T-helper 2 cell treated with Interferon-gamma antibody and Interleukin-4, amounts not matched to agents 100 ng/mL and 5 ng/mL, for 36 hours (primary cell): ENCODE measurements around the gene ADAMTSL4. TPM values are rescaled to one million over a fixed set of nuclear protein-coding genes. Genes with fewer than 3 reads are reported as not detected.

Experiments
- intact Hi-C: fragments of 100-400 bp; cut with micrococcal nuclease; formaldehyde crosslinking; loops from one replicate; pipeline ENCODE4 v1.15.1; 2023
- total RNA-seq: library from RNA; stranded (reverse); gene quantifications from 2 replicates; pipeline ENCODE4 v1.2.3, GENCODE V29; 2022

ADAMTSL4 gene
- total RNA-seq, 1 donor from 2014 or later, result 0.41 TPM

DNA sequence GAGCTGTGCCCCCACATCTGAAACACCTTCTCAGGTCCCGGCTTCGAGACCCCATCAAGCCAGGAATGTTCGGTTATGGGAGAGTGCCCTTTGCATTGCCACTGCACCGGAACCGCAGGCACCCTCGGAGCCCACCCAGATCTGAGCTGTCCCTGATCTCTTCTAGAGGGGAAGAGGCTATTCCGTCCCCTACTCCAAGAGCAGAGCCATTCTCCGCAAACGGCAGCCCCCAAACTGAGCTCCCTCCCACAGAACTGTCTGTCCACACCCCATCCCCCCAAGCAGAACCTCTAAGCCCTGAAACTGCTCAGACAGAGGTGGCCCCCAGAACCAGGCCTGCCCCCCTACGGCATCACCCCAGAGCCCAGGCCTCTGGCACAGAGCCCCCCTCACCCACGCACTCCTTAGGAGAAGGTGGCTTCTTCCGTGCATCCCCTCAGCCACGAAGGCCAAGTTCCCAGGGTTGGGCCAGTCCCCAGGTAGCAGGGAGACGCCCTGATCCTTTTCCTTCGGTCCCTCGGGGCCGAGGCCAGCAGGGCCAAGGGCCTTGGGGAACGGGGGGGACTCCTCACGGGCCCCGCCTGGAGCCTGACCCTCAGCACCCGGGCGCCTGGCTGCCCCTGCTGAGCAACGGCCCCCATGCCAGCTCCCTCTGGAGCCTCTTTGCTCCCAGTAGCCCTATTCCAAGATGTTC, 4.3 kb downstream of the ADAMTSL4 start:
- intact Hi-C loops, result no loop called here

DNA sequence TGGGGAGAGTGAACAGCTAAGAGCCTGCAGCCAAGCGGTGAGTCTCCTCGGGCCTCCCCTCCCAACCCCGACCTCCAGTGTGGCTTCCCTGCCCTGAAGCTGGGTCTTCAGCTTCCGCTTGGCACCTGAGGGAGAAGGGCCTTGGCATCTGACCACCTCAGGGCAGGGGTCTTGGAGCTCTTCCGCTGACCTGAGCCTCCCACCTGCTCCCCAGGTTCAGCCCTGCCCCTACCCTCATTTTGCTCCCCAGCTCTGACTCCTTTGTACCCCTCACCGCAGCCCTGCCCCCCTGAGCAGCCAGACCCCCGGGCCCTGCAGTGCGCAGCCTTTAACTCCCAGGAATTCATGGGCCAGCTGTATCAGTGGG, 4.9 kb downstream of the ADAMTSL4 start:
- intact Hi-C loops, result no loop called here

DNA sequence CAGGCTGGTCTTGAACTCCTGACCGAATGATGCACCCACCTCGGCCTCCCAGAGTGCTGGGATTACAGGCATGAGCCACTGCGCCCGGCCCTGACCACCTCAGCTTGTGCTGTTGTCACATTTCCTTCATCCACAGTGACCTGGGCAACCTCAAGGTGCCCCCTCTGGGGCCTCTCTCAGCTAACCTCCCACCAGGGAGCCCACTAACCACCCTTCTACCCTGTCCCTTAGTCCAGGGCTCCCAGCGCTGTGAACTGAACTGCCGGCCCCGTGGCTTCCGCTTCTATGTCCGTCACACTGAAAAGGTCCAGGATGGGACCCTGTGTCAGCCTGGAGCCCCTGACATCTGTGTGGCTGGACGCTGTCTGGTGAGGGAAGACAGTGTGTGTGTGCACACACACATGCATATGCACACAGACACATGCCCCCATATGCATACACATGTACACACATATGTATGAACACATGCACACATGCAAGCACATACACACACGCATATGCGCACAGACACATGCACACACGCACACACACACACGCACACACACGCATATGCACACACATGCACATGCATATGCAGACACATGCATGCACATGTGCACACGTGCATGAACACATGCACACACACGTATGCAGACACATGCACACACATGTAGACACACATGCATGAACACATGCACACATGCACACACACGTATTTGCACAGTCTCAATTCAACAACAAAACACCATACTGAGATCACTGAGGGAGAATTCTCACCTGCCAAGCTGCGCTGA, 6.2 kb downstream of the ADAMTSL4 start:
- intact Hi-C loops, result no loop called here

DNA sequence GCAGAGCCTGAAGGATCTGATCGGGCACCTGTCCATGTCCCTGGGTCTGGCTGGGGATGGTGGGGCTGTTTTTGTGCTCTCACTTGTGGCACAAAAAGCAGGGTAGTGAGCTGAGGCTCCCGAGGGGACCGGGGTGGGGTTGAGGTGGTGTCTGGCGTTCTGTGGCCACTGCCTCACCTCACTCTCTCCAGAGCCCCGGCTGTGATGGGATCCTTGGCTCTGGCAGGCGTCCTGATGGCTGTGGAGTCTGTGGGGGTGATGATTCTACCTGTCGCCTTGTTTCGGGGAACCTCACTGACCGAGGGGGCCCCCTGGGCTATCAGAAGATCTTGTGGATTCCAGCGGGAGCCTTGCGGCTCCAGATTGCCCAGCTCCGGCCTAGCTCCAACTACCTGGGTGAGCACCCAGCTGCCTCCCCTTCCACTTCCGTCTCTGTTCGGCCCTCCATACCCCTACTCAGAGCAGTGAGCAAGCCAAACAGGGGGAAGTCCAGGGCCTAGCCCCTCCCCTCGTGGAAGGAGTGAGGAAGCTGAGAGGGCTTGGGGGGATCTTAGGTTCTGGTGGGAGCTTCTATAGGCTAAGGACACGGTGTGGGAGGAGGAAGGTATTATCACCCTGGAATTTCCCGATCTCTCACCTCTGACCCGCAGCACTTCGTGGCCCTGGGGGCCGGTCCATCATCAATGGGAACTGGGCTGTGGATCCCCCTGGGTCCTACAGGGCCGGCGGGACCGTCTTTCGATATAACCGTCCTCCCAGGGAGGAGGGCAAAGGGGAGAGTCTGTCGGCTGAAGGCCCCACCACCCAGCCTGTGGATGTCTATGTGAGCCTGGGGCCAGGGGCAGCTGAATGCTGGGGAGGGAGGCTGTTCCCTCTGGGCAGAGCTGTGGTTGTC, 7.0 kb downstream of the ADAMTSL4 start:
- intact Hi-C loops, result no loop called here

DNA sequence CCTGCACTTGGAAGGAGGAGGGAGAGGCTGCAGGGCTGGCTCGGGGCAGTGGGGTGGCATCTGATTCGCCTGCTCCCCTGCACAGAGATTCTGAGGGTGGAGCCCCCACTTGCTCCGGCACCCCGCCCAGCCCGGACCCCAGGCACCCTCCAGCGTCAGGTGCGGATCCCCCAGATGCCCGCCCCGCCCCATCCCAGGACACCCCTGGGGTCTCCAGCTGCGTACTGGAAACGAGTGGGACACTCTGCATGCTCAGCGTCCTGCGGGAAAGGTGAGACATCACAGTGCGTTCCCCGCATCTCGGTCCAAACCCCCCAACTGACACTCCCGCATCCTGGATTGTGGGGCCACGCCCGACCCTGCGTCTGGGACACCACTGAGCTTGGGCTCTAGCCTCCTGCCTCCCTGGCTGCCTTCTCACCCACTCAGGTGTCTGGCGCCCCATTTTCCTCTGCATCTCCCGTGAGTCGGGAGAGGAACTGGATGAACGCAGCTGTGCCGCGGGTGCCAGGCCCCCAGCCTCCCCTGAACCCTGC, 7.9 kb downstream of the ADAMTSL4 start:
- intact Hi-C loops, result no loop called here

DNA sequence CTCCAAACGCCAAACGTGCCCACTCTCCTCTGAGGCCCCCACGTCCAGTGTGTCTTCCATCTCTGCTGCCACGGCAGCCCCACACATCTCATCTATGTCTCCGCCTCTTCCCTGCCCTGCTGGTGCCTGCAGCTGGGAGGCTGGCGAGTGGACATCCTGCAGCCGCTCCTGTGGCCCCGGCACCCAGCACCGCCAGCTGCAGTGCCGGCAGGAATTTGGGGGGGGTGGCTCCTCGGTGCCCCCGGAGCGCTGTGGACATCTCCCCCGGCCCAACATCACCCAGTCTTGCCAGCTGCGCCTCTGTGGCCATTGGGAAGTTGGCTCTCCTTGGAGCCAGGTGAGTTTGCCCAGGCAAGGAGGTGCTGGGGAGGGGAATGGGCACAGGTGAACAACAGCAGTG, 8.6 kb downstream of the ADAMTSL4 start:
- intact Hi-C loops, result no loop called here

DNA sequence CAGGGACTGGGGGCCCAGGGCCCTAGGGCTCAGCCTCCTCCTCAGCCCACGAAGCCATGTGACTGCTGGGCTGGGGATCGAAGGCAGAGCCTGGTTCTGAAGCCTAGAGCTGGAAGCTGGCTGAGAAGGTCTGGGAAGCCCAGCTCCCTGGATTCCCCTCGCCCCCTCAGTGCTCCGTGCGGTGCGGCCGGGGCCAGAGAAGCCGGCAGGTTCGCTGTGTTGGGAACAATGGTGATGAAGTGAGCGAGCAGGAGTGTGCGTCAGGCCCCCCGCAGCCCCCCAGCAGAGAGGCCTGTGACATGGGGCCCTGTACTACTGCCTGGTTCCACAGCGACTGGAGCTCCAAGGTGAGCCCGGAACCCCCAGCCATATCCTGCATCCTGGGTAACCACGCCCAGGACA, 9.1 kb downstream of the ADAMTSL4 start:
- intact Hi-C loops, result no loop called here

DNA sequence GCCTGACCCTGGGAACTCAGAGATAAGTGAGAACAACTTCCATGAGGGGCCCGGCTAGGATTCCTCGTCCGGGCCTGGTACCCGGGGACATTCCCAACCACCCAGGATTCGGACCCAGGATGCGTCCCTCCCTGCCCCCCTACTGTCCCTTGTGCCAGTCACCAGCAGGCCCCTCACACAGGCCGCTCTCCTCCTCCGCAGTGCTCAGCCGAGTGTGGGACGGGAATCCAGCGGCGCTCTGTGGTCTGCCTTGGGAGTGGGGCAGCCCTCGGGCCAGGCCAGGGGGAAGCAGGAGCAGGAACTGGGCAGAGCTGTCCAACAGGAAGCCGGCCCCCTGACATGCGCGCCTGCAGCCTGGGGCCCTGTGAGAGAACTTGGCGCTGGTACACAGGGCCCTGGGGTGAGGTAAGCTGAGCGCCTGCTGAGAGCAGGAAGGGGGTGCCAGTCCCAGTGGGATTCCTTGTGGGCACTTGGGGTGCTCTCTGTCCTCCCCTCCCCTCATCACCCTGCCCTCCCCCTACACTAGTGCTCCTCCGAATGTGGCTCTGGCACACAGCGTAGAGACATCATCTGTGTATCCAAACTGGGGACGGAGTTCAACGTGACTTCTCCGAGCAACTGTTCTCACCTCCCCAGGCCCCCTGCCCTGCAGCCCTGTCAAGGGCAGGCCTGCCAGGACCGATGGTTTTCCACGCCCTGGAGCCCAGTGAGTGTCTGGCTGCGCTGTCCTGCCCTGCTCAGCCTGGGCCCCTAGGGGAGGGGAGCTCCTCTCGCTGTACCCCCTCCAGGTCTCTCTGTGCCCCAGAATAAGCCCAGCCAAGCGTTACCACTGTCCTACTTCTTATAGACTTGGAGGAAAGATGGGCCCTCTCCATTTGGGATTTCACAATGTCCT, 9.8 kb downstream of the ADAMTSL4 start:
- intact Hi-C loops, result no loop called here

DNA sequence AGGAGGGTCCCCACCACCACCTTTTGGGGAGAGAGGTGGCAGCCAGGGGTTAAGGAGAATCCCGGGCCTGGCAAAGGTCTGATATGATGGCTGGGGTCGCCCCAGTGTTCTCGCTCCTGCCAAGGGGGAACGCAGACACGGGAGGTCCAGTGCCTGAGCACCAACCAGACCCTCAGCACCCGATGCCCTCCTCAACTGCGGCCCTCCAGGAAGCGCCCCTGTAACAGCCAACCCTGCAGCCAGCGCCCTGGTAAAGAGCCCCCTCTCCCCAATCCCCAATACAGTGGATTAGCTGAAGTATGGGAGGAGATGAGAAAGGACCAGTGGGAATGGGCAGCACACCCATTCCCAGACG, 10.4 kb downstream of the ADAMTSL4 start:
- intact Hi-C loops, result loop anchor here (1.0 to 10.0 kb wide), 8 partner anchors 72 to 498 kb away; partner anchors contain the start of genes CDC42SE1, CTSS, MINDY1 and PRUNE1

DNA sequence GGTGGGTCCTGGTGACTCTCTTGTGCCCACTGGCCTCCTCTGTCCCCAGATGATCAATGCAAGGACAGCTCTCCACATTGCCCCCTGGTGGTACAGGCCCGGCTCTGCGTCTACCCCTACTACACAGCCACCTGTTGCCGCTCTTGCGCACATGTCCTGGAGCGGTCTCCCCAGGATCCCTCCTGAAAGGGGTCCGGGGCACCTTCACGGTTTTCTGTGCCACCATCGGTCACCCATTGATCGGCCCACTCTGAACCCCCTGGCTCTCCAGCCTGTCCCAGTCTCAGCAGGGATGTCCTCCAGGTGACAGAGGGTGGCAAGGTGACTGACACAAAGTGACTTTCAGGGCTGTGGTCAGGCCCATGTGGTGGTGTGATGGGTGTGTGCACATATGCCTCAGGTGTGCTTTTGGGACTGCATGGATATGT, 10.8 kb downstream of the ADAMTSL4 start:
- intact Hi-C loops, result loop anchor here (1.0 to 10.0 kb wide), 8 partner anchors 73 to 497 kb away; partner anchors contain the start of genes CDC42SE1, CTSS, MINDY1 and PRUNE1

DNA sequence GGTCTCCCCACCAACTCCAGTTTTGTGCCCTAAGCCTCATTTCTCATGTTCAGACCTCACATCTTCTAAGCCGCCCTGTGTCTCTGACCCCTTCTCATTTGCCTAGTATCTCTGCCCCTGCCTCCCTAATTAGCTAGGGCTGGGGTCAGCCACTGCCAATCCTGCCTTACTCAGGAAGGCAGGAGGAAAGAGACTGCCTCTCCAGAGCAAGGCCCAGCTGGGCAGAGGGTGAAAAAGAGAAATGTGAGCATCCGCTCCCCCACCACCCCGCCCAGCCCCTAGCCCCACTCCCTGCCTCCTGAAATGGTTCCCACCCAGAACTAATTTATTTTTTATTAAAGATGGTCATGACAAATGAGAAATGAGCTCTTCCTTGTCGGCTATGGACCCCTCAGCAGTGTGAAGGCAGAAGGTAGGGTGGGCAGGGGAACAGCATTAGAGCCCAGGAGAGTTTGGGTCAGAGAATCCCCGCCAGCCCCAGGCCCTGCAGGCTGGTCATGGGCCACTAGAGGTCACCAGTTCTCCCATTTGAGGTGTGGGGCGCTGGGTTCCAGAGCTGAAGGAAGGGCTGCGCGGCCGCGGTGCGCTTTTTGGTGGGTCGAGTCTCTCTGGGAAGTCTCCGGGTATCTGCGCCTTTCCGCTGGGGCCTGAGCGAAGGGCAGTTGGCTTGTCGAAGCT, 11.5 kb downstream of the ADAMTSL4 start:
- intact Hi-C loops, result loop anchor here (1.0 to 10.0 kb wide), 10 partner anchors 19 to 497 kb away; partner anchors contain the start of genes CDC42SE1, CTSS, MCL1 and MINDY1

DNA sequence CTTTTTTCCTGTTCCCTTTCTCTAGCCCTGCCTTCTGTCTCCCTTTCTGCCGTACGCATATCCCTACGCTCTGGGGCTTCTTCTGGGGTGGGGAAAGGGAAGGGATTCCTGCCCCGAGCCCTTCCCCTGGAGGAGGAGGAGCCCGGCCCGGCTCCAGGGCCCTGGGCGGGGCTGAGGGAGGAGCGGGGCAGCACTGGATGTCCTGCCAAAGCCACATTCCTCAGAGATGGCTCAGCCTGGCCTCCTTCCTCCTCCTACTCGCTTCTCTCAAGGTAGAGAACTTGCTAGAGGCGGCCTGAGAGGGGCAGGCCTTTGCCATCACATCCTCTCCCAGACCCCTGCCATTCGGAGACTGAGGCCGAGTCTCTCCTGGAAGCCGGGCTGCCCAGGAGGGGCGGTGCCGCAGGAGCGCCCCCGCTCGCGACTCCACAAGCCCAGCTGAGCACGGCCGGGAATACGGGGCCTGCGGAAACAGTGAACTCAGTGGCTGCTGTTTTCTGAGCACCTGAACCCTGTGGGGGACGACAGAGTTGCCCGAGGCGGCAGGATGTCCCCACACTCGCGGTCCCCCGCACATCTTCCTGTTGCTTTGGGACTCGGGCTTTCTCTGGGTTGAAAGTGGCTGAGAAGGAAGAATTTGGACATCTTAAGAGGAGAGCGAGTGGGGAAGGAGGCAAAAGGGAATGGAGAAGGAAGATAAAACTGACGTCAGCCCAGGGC, 12.2 kb downstream of the ADAMTSL4 start:
- intact Hi-C loops, result loop anchor here (1.0 to 10.0 kb wide), 8 partner anchors 18 to 496 kb away; partner anchors contain the start of genes CDC42SE1, CTSS, MCL1 and MINDY1

DNA sequence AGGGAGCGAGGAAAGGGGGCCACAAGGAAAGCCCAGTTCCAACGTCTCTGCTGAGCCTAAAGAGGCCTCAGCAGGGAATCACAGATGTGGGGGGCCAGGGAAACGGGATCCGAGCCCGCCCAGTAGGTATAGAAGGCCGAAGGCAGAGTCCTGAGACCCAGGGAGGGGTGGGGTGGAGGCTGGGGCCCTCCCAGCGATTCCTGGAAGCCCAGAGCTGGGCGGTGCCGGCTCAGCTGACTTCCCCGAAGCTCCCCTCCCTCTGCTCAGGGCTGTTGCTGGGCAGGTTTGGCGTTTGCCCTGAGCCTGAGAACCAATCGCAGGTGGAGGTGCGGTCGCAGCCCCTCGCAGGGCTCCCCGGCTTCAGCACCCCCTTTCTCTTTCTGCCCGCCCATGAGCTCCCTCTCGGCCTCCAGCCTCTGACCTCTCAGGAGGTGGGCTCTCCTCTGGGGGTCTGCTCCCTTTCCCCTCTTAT, 12.8 kb downstream of the ADAMTSL4 start:
- intact Hi-C loops, result loop anchor here (1.0 to 10.0 kb wide), 10 partner anchors 17 to 595 kb away; partner anchors contain the start of genes CDC42SE1, CTSS, ENSA and MCL1

DNA sequence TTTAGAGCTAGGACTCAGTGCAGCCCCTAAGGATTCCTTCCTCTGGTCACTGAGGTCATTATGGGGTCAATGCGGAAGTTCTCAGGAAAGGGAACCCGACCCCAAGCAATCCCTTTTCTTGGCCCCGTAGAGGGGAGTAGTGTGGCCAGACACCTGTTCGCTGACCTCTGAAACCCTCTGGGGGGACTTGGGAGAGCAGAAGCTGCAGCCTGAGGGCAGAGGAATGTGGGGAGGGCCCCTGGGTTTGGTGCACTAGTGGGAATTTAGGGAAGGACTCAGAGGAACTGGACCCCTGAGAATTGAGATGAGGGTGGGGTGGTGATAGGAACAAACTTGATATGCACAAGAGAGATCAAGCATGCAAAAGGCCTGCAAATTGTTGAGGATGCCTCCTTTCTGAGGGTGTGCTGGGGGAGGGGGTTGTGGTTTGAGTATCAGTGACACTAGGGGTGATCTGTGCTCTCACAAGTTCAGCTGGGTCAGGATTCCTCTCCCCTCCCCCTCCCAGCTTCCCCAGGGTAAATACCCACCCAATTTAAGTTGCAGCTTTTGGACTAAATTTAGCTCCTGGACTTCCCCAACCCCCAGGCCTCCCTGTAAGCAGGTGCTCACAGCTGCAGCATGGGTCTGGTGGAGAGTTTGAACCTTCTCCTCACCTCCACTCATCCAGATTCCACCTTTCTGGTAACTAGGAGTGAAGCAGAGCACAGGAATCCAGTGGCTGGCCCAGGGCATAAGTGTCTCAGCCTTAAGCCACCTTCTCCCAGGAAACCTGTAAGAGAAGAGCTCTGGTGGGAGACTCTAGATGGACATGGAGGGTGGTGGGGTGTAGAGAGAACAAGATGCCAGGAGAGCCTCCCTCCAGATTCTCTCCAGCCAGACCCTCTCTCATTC, 13.5 kb downstream of the ADAMTSL4 start:
- intact Hi-C loops, result loop anchor here (1.0 to 10.0 kb wide), 8 partner anchors 49 to 594 kb away; partner anchors contain the start of genes CDC42SE1, CTSS, ENSA and MINDY1

DNA sequence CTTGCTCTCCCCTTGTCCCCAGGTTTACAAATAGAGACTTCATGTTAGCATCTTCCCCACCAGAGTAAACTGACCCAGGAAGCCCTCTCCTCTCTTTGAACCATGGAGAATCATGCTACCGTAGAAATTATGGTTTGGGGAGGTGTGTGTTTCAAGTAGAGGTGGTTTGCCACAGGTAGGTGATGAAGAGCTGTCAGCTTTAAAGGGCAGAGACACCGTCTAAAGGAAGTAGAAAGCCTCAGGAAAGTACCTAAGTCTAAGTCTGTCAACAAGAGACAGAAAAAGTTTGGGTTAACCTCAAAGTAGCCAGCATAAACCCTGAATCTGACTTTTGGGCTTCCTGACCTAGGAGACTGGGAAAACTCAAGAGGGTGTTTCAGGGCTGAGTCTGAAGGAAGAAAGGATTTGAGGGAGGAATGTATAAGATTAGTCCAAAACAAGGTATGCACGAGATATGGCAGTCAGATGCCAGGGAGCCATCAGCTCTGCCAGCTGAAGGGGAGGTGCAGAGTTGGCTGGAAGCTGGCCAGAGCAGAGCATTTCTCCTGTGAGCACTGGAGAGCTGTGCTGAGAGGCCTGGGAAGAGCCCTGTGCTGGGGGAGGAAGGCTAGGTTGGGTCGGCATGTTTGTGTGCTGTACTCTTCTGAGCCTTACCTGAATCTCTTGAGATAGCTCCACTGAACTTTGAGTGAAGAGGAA, 14.3 kb downstream of the ADAMTSL4 start:
- intact Hi-C loops, result loop anchor here (1.0 to 10.0 kb wide), 7 partner anchors 48 to 593 kb away; partner anchors contain the start of genes CDC42SE1, CTSS, MINDY1 and PRUNE1
